ENCODE results near the gene LOXHD1.

LOXHD1 gene

DNA sequence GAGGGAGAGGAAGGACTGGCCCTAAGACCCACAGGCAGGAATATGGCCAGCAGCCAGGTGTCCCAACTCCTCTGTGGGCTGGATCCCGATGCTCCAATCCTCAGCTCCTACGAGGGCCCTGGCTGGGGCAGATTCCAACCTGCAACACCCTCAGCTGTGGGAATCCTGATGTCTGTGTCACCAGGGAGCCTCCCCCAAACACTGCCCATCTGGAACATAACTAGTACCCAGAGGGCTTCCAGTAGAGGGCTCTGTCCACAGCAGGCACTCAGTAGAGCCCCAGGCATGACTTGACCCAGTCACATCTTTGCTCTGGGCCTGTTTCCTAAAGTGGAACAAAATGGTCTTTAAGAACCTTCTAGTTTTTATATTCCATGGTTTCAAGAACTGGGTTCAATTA, 20.6 kb upstream of the LOXHD1 start:
- Histone ChIP-seq H3K14ac (ENCODE audit: low read length in 2 of 2) (no peak overlapping the region), H2AK5ac (ENCODE audit: low read length, severe bottlenecking) (no peak overlapping the region), H3K23ac (ENCODE audit: low read length in 2 of 2) (no peak overlapping the region), H3K27ac (ENCODE audit: low read length, poor library complexity, severe bottlenecking) (no peak overlapping the region), H3K36me3 (ENCODE audit: control insufficient read depth in 1 of 2, insufficient read depth in 2 of 2, low read depth in 1 of 2, low read length in 2 of 2) (no peaks in the 10 kb centered on the region), H2BK12ac (ENCODE audit: low read length in 2 of 2) (no peak overlapping the region), H2AFZ (ENCODE audit: low read depth, low read length) (no peak overlapping the region), H4K91ac (ENCODE audit: low read length) (no peak overlapping the region), H4K8ac (ENCODE audit: low read length) (no peak overlapping the region), H3K27me3 (ENCODE audit: control insufficient read depth in 1 of 2, insufficient read depth in 1 of 2, low read length in 2 of 2) (peaks cover 28 to 70% of the 10 kb centered on the region in 2 experiments), H3K9ac (ENCODE audit: low read length) (no peak overlapping the region), H3K4me2 (ENCODE audit: low read length, poor library complexity, severe bottlenecking) (no peak overlapping the region), H2BK120ac (ENCODE audit: low read depth, low read length) (no peak overlapping the region), H3K4me1 (ENCODE audit: control insufficient read depth, insufficient read depth, low read depth, low read length) (peaks cover 11% of the 10 kb centered on the region), H3K9me3 (ENCODE audit: control insufficient read depth, low read length) (no peaks in the 10 kb centered on the region), H3K79me1 (replicated peaks; ENCODE audit: low read length, poor library complexity, severe bottlenecking) (no peaks in the 10 kb centered on the region), H3K18ac (ENCODE audit: low read depth in 1 of 2, low read length in 2 of 2) (no peak overlapping the region), H3K4ac (ENCODE audit: low read depth in 1 of 2, low read length in 2 of 2) (no peak overlapping the region), H2BK5ac (ENCODE audit: low read depth, low read length, poor library complexity, severe bottlenecking) (no peak overlapping the region), H3K4me3 (ENCODE audit: insufficient read depth in 1 of 2, low read depth in 1 of 2, low read length in 2 of 2) (no peak overlapping the region), H2BK15ac (ENCODE audit: low read depth, poor library complexity, severe bottlenecking) (no peak overlapping the region)
- 86% methylated on average over 2 of the region's 2 CpGs for WGBS
- DNase-seq, result peak; percentile 27

DNA sequence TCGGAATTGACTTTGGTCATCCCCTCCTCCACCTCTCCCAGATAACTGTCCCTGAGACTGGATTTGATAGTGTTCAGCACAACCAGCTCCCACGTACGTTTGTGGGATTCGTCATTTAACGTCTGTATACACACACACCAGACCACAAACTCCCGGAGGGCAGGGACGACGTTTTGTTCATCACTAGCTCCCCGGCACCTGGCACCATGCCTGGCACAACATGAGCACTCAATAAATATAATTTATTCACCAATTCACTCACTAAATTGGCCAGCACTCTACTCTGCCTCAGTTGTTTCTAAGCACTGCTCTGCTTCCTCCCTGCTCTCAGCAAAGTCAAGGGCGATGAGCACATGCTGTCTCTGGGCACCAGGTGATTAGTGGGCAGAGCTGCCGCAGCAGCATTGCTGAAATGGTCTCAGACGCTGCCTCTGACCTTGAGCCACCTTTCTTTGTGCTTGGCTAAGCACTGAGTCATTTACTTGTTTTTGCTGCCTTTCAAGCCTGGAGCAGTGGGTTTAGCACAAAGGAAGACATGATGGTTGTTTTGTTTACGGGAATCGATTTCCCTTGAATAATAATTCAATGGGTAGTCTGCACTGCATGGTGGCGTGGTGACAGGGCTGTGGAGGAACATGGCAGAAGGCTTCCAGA, 19.3 kb upstream of the LOXHD1 start:
- peak overlapping the region; percentile 45 for H4K8ac ChIP-seq (ENCODE audit: low read length)
- no peaks in the 10 kb centered on the region for H3K79me1 ChIP-seq (replicated peaks; ENCODE audit: low read length, poor library complexity, severe bottlenecking)
- H3K23ac ChIP-seq (ENCODE audit: low read length in 2 of 2), result no peak overlapping the region
- no peak overlapping the region for H2BK15ac ChIP-seq (ENCODE audit: low read depth, poor library complexity, severe bottlenecking)
- no peak overlapping the region for H2BK120ac ChIP-seq (ENCODE audit: low read depth, low read length)
- H2AFZ ChIP-seq (ENCODE audit: low read depth, low read length), result no peak overlapping the region
- peaks cover 33 to 60% of the 10 kb centered on the region in 2 experiments for H3K27me3 ChIP-seq (ENCODE audit: control insufficient read depth in 1 of 2, insufficient read depth in 1 of 2, low read length in 2 of 2)
- no peak overlapping the region for H3K4me3 ChIP-seq (ENCODE audit: insufficient read depth in 1 of 2, low read depth in 1 of 2, low read length in 2 of 2)
- H3K36me3 ChIP-seq (ENCODE audit: control insufficient read depth in 1 of 2, insufficient read depth in 2 of 2, low read depth in 1 of 2, low read length in 2 of 2), result no peaks in the 10 kb centered on the region
- H3K9ac ChIP-seq (ENCODE audit: low read length), result no peak overlapping the region
- peak overlapping the region in 1 of 2 experiments; percentile 6 for H3K18ac ChIP-seq (ENCODE audit: low read depth in 1 of 2, low read length in 2 of 2)
- no peaks in the 10 kb centered on the region for H3K9me3 ChIP-seq (ENCODE audit: control insufficient read depth, low read length)
- no peak overlapping the region for H2BK12ac ChIP-seq (ENCODE audit: low read length in 2 of 2)
- peaks cover 11% of the 10 kb centered on the region for H3K4me1 ChIP-seq (ENCODE audit: control insufficient read depth, insufficient read depth, low read depth, low read length)
- H3K4me2 ChIP-seq (ENCODE audit: low read length, poor library complexity, severe bottlenecking), result peak overlapping the region; percentile 10
- no peak overlapping the region for H2BK5ac ChIP-seq (ENCODE audit: low read depth, low read length, poor library complexity, severe bottlenecking)
- no peak overlapping the region for H4K91ac ChIP-seq (ENCODE audit: low read length)
- no peak overlapping the region for H3K4ac ChIP-seq (ENCODE audit: low read depth in 1 of 2, low read length in 2 of 2)
- H2AK5ac ChIP-seq (ENCODE audit: low read length, severe bottlenecking), result no peak overlapping the region
- no peak overlapping the region for H3K14ac ChIP-seq (ENCODE audit: low read length in 2 of 2)
- peak; percentile 68 for DNase-seq
- no peak overlapping the region for H3K27ac ChIP-seq (ENCODE audit: low read length, poor library complexity, severe bottlenecking)
- 63% methylated on average over 15 of the region's 15 CpGs for WGBS

DNA sequence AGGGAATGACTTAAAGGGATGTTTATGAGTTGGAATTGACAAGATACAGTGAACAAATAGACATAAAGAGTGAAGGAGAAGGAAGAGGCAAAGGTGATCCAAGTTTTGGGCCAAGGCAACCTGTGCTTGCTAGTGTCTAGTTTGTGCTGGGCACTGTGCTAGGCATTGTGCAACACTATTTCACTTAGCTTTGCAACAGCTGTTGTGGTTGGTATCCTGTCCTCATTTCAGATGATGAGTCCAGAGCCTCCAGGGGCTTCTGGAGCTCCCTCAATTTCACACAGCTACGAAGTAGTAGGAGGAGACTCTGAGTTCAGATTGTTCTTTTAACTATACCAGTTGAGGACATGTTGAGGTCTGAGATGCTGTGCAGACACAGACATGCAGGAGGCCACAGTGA, 18.1 kb upstream of the LOXHD1 start:
- Histone ChIP-seq H3K4me1 (ENCODE audit: control insufficient read depth, insufficient read depth, low read depth, low read length) (peaks cover 11% of the 10 kb centered on the region), H3K9ac (ENCODE audit: low read length) (no peak overlapping the region), H2AK5ac (ENCODE audit: low read length, severe bottlenecking) (no peak overlapping the region), H3K9me3 (ENCODE audit: control insufficient read depth, low read length) (no peaks in the 10 kb centered on the region), H3K18ac (ENCODE audit: low read depth in 1 of 2, low read length in 2 of 2) (no peak overlapping the region), H3K4ac (ENCODE audit: low read depth in 1 of 2, low read length in 2 of 2) (no peak overlapping the region), H2AFZ (ENCODE audit: low read depth, low read length) (no peak overlapping the region), H2BK5ac (ENCODE audit: low read depth, low read length, poor library complexity, severe bottlenecking) (no peak overlapping the region), H3K23ac (ENCODE audit: low read length in 2 of 2) (no peak overlapping the region), H3K36me3 (ENCODE audit: control insufficient read depth in 1 of 2, insufficient read depth in 2 of 2, low read depth in 1 of 2, low read length in 2 of 2) (no peaks in the 10 kb centered on the region), H4K91ac (ENCODE audit: low read length) (no peak overlapping the region), H2BK12ac (ENCODE audit: low read length in 2 of 2) (no peak overlapping the region), H3K27ac (ENCODE audit: low read length, poor library complexity, severe bottlenecking) (no peak overlapping the region), H3K4me3 (ENCODE audit: insufficient read depth in 1 of 2, low read depth in 1 of 2, low read length in 2 of 2) (no peak overlapping the region), H4K8ac (ENCODE audit: low read length) (no peak overlapping the region), H3K4me2 (ENCODE audit: low read length, poor library complexity, severe bottlenecking) (no peak overlapping the region), H3K27me3 (ENCODE audit: control insufficient read depth in 1 of 2, insufficient read depth in 1 of 2, low read length in 2 of 2) (peaks cover 39 to 58% of the 10 kb centered on the region in 2 experiments), H3K79me1 (replicated peaks; ENCODE audit: low read length, poor library complexity, severe bottlenecking) (no peaks in the 10 kb centered on the region), H2BK15ac (ENCODE audit: low read depth, poor library complexity, severe bottlenecking) (no peak overlapping the region), H2BK120ac (ENCODE audit: low read depth, low read length) (no peak overlapping the region), H3K14ac (ENCODE audit: low read length in 2 of 2) (no peak overlapping the region)
- peak; percentile 36 for DNase-seq
- WGBS, result 81% methylated on average over 1 of the region's 1 CpG

DNA sequence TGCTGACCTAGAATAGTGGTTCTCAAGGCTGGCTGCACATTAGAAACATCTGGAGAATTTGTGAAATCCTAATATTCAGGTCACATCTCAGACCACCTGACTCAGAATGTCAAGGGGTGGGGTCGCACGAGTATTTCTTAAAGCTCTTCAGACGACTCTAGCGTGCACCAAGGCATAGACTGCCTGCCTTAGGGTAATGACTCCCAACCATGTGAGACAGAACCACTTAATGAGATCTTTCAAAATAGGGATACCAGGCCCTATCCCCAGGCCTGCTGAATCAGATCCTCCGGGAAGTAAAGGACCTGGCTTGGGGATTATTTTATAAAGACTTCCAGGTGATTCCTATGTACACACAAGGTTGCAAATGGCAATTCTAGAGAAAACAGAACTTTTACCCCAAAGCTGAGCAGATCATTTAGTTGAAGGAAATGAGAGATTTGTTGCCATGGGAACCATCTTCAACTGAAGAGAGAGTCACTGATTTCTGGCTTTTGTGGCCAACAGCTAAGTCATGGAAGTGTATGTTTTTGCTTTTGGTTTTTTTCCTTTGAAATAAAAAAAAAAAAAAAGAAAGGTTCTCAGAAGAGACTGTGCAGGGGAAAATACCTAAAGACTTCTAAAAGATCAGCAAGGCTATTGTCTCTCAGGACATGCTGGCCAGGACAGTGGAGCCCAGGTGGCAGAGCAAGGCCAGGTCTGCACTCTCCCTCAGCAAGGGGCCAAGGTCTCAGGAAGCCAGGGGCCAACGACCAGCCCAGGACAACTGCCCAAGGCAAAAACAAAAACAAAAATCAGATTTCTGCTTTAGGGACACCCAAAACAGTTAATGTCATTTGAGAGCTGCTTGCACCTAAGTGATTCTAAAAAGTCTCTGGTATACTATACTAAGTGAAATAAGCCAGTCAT, 15.3 kb upstream of the LOXHD1 start:
- Histone ChIP-seq H3K9ac (ENCODE audit: low read length) (peak overlapping the region; percentile 56), H3K27me3 (ENCODE audit: control insufficient read depth in 1 of 2, insufficient read depth in 1 of 2, low read length in 2 of 2) (peaks cover 37 to 50% of the 10 kb centered on the region in 2 experiments), H3K36me3 (ENCODE audit: control insufficient read depth in 1 of 2, insufficient read depth in 2 of 2, low read depth in 1 of 2, low read length in 2 of 2) (no peaks in the 10 kb centered on the region), H3K18ac (ENCODE audit: low read depth in 1 of 2, low read length in 2 of 2) (no peak overlapping the region), H2BK120ac (ENCODE audit: low read depth, low read length) (no peak overlapping the region), H4K8ac (ENCODE audit: low read length) (no peak overlapping the region), H3K9me3 (ENCODE audit: control insufficient read depth, low read length) (no peaks in the 10 kb centered on the region), H3K27ac (ENCODE audit: low read length, poor library complexity, severe bottlenecking) (no peak overlapping the region), H2AFZ (ENCODE audit: low read depth, low read length) (no peak overlapping the region), H3K4me3 (ENCODE audit: insufficient read depth in 1 of 2, low read depth in 1 of 2, low read length in 2 of 2) (no peak overlapping the region), H2AK5ac (ENCODE audit: low read length, severe bottlenecking) (no peak overlapping the region), H4K91ac (ENCODE audit: low read length) (no peak overlapping the region), H2BK5ac (ENCODE audit: low read depth, low read length, poor library complexity, severe bottlenecking) (no peak overlapping the region), H3K4me1 (ENCODE audit: control insufficient read depth, insufficient read depth, low read depth, low read length) (peaks cover 11% of the 10 kb centered on the region), H3K4ac (ENCODE audit: low read depth in 1 of 2, low read length in 2 of 2) (no peak overlapping the region), H3K4me2 (ENCODE audit: low read length, poor library complexity, severe bottlenecking) (no peak overlapping the region), H3K79me1 (replicated peaks; ENCODE audit: low read length, poor library complexity, severe bottlenecking) (no peaks in the 10 kb centered on the region), H2BK12ac (ENCODE audit: low read length in 2 of 2) (no peak overlapping the region), H3K23ac (ENCODE audit: low read length in 2 of 2) (no peak overlapping the region), H3K14ac (ENCODE audit: low read length in 2 of 2) (no peak overlapping the region), H2BK15ac (ENCODE audit: low read depth, poor library complexity, severe bottlenecking) (no peak overlapping the region)
- 82% methylated on average over 5 of the region's 6 CpGs for WGBS
- peak; percentile 49 for DNase-seq

All from mesenchymal stem cell (in vitro differentiated cells and primary cell).